PC-3 (cell line): Measurements from ENCODE around the gene COLGALT1. TPM values are rescaled to one million over a fixed set of nuclear protein-coding genes. Genes with fewer than 3 reads are reported as not detected.

Experiments used
- ATAC-seq: fragments of 200-7000 bp; cut with Tn5 transposase; 2 replicates; pipeline ENCODE4 v1.9.1; 2020; ENCODE audit warnings: mild to moderate bottlenecking, moderate library complexity
- BruUV-seq: library from RNA; stranded (reverse); fragments of 400-500 nt; replicated peaks from 2 replicates; lab custom pipeline; 2021; lab: Mats Ljungman, UMichigan
- CTCF ChIA-PET: fragments of 300-600 bp; sonication (Branson Sonifier 250); formaldehyde crosslinking; loops from one replicate; lab custom pipeline; 2022; ENCODE audit warnings: antibody characterized with exemption; lab: Charles Lee
- POLR2A ChIA-PET: fragments of 300-600 bp; sonication (Branson Sonifier 250); formaldehyde crosslinking; loops from one replicate; lab custom pipeline; 2022; ENCODE audit warnings: antibody characterized with exemption; ENCODE audit not compliant: unreplicated experiment; lab: Charles Lee
- DNase-seq: peaks from one replicate; pipeline ENCODE4 v3.0.0-alpha.2; 2015
- H2AFZ ChIP-seq: fragments of 300-600 bp; sonication (generic); 2 replicates; pipeline ENCODE4 v1.6.0; 2016; ENCODE audit warnings: antibody characterized with exemption, low read length
- H3F3A ChIP-seq: fragments of 300-600 bp; sonication (generic); one replicate; pipeline ENCODE4 v1.6.0; 2017; ENCODE audit warnings: antibody characterized with exemption, low read length, control low read depth, mild to moderate bottlenecking; ENCODE audit not compliant: unreplicated experiment
- H3K27ac ChIP-seq: fragments of 300-600 bp; sonication (generic); 2 replicates; pipeline ENCODE4 v1.5.1; 2016; ENCODE audit warnings: mild to moderate bottlenecking, low read length
- H3K27me3 ChIP-seq: fragments of 300-600 bp; sonication (generic); 2 replicates; pipeline ENCODE4 v1.6.1; 2016; ENCODE audit warnings: low read length, mixed read lengths
- H3K36me3 ChIP-seq: fragments of 300-600 bp; sonication (generic); 2 replicates; pipeline ENCODE4 v1.6.1; 2016; ENCODE audit warnings: low read depth, mixed run types, low read length, mixed read lengths
- H3K4me1 ChIP-seq: fragments of 300-600 bp; sonication (generic); 2 replicates; pipeline ENCODE4 v1.5.1; 2016; ENCODE audit warnings: low read length; ENCODE audit not compliant: insufficient read depth
- H3K4me2 ChIP-seq: fragments of 300-600 bp; sonication (generic); 2 replicates; pipeline ENCODE4 v1.6.0; 2016; ENCODE audit warnings: low read length
- H3K4me3 ChIP-seq: fragments of 300-600 bp; sonication (generic); 2 replicates; pipeline ENCODE4 v1.5.1; 2016; ENCODE audit warnings: mild to moderate bottlenecking, low read length, mixed read lengths
- H3K79me2 ChIP-seq: fragments of 300-600 bp; sonication (generic); 2 replicates; pipeline ENCODE4 v1.6.1; 2017; ENCODE audit warnings: low read length, mixed read lengths
- H3K9ac ChIP-seq: fragments of 300-600 bp; sonication (generic); 2 replicates; pipeline ENCODE4 v1.6.0; 2016; ENCODE audit warnings: mild to moderate bottlenecking, low read length
- H3K9me2 ChIP-seq: fragments of 300-600 bp; sonication (generic); replicated peaks from 2 replicates; pipeline ENCODE4 v1.6.1; 2016; ENCODE audit warnings: mixed run types, low read length, mixed read lengths
- H3K9me3 ChIP-seq: fragments of 300-600 bp; sonication (generic); 2 replicates; pipeline ENCODE4 v1.6.1; 2016; ENCODE audit warnings: low read length, mixed read lengths
- H4K20me1 ChIP-seq: fragments of 300-600 bp; sonication (generic); 2 replicates; pipeline ENCODE4 v1.6.1; 2016; ENCODE audit warnings: low read length, mixed read lengths
- EZH2 ChIP-seq: fragments of 300-600 bp; sonication (generic); IDR thresholded peaks from one replicate; pipeline ENCODE4 v1.6.1; 2017; ENCODE audit warnings: antibody characterized with exemption, mild to moderate bottlenecking, low read length; ENCODE audit not compliant: unreplicated experiment
- EZH2phosphoT487 ChIP-seq: fragments of 300-600 bp; sonication (generic); IDR thresholded peaks from 2 replicates; pipeline ENCODE4 v1.6.1; 2018; ENCODE audit warnings: mild to moderate bottlenecking, antibody characterized with exemption, low read length, borderline replicate concordance
- intact Hi-C: fragments of 100-400 bp; cut with micrococcal nuclease; formaldehyde crosslinking; loops from 2 replicates; pipeline ENCODE4 v1.9.0; 2023
- total RNA-seq: library from RNA; depleted of rRNA; stranded (reverse); fragments of >200 nt; gene quantifications from 2 replicates; pipeline ENCODE4 v1.2.3, GENCODE V29; 2014
- TF ChIP-seq, protein P1 (sequence below): fragments of 300-600 bp; sonication (generic); conservative IDR thresholded peaks from 2 replicates; pipeline ENCODE4 v1.5.1; 2017; ENCODE audit warnings: antibody characterized with exemption, low read depth, mild to moderate bottlenecking, low read length

The COLGALT1 gene
- total RNA-seq, 1 experiment from 2014 or later = 80.7 TPM

DNA sequence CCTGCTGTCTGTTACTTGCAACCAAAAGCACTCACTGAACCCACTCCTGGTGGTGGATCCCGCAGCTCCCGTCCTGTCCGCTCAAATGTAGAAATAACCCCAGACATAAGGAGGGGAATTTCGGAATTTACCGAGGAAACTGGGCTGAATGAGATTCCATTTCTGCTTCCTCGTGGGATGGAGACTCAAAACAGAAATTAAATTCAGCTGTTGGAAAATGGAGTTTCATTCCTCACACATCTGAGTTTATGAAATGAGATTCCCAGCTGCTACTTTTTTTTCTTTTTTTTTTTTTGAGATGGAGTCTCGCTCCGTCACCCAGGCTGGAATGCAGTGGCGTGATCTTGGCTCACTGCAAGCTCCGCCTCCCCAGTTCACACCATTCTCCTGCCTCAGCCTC lies 44.3 kb downstream of the COLGALT1 start:
- ChIA-PET CTCF (no interaction called here), POLR2A (no interaction called here)
- no peaks in the 10 kb centered on the region for H4K20me1 ChIP-seq
- no peak overlapping the region for H3K4me3 ChIP-seq
- no peak overlapping the region for H3K4me2 ChIP-seq
- intact Hi-C loops = no loop called here
- H3K9me3 ChIP-seq = no peaks in the 10 kb centered on the region
- no peak for DNase-seq
- TF ChIP-seq EZH2 (no peak), EZH2phosphoT487 (no peak)
- TF ChIP-seq, protein P1, sequence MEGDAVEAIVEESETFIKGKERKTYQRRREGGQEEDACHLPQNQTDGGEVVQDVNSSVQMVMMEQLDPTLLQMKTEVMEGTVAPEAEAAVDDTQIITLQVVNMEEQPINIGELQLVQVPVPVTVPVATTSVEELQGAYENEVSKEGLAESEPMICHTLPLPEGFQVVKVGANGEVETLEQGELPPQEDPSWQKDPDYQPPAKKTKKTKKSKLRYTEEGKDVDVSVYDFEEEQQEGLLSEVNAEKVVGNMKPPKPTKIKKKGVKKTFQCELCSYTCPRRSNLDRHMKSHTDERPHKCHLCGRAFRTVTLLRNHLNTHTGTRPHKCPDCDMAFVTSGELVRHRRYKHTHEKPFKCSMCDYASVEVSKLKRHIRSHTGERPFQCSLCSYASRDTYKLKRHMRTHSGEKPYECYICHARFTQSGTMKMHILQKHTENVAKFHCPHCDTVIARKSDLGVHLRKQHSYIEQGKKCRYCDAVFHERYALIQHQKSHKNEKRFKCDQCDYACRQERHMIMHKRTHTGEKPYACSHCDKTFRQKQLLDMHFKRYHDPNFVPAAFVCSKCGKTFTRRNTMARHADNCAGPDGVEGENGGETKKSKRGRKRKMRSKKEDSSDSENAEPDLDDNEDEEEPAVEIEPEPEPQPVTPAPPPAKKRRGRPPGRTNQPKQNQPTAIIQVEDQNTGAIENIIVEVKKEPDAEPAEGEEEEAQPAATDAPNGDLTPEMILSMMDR = no peak
- no peak overlapping the region for H3K9ac ChIP-seq
- H2AFZ ChIP-seq = no peak overlapping the region
- no peaks in the 10 kb centered on the region for H3F3A ChIP-seq
- H3K9me2 ChIP-seq = no peaks in the 10 kb centered on the region
- ATAC-seq = no peak
- H3K27ac ChIP-seq = no peak overlapping the region
- no peaks in the 10 kb centered on the region for H3K79me2 ChIP-seq
- peaks cover 20% of the 10 kb centered on the region for H3K27me3 ChIP-seq
- H3K4me1 ChIP-seq = no peaks in the 10 kb centered on the region
- BruUV-seq = no TSS peak
- H3K36me3 ChIP-seq = no peaks in the 10 kb centered on the region

DNA sequence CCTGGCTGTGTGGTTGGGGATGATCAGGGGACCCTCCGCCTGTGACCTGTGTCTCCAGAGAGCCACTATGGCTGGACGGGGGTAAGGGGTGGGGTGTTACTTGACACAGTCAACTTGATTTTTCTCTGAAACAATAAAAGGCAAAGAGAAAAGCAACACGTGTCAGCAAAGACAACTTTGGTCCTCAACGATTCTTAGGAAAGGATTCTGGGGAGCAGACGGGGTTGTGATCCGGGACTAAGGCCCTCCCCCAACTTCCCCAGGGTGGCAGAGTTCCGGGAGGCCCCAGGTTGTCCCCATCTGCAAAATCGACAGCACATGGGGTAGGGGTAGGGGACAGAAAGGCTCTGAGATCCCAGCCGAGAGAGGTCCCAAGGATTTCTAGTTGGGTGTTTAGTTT lies 46.2 kb downstream of the COLGALT1 start:
- ChIA-PET POLR2A (no interaction called here), CTCF (no interaction called here)
- Histone ChIP-seq H3K27ac (no peak overlapping the region), H3K9ac (no peak overlapping the region), H3K36me3 (no peaks in the 10 kb centered on the region), H3K9me3 (no peaks in the 10 kb centered on the region), H3K79me2 (no peaks in the 10 kb centered on the region), H2AFZ (no peak overlapping the region), H3K9me2 (no peaks in the 10 kb centered on the region), H3K27me3 (peaks cover 20% of the 10 kb centered on the region), H3K4me3 (no peak overlapping the region), H4K20me1 (no peaks in the 10 kb centered on the region), H3F3A (no peaks in the 10 kb centered on the region), H3K4me1 (0 out of 2 replicates have a peak, but pooled peaks cover 6% of the 10 kb centered on the region), H3K4me2 (no peak overlapping the region)
- DNase-seq = no peak
- intact Hi-C loops = no loop called here
- no peak for ATAC-seq
- BruUV-seq = no TSS peak
- TF ChIP-seq, protein P1 = no peak
- TF ChIP-seq EZH2 (no peak), EZH2phosphoT487 (no peak)

DNA sequence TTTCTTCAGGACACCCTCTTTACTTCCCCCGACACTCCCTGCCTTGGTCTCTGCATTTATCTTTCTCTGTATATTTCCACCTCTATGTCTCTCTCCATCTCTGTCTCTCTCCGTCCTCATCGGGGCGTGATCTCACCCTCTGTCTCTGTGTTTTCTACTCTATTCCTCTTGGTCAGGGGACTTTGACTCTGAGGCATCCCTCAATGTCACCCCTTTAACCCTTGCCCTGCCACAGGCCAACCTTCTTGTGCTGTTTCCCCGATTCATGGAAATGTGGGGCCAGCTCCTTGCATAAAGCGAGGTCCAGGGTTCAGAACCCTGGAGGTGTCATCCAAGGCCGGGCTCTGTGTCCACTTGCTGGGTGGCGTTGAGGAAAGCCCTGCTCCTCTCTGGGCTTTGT lies 46.8 kb downstream of the COLGALT1 start:
- Histone ChIP-seq H3K27ac (no peak overlapping the region), H3K9ac (no peak overlapping the region), H3K36me3 (no peaks in the 10 kb centered on the region), H3K4me2 (no peak overlapping the region), H3K4me3 (no peak overlapping the region), H3K4me1 (0 out of 2 replicates have a peak, but pooled peaks cover 6% of the 10 kb centered on the region), H3K9me2 (no peaks in the 10 kb centered on the region), H3K27me3 (peaks cover 20% of the 10 kb centered on the region), H3K79me2 (no peaks in the 10 kb centered on the region), H3F3A (no peaks in the 10 kb centered on the region), H4K20me1 (no peaks in the 10 kb centered on the region), H2AFZ (no peak overlapping the region), H3K9me3 (no peaks in the 10 kb centered on the region)
- ATAC-seq (no peak), DNase-seq (no peak)
- BruUV-seq = no TSS peak
- TF ChIP-seq EZH2phosphoT487 = no peak
- TF ChIP-seq, protein P1 = no peak
- no peak for TF ChIP-seq EZH2
- intact Hi-C loops = no loop called here
- POLR2A ChIA-PET = no interaction called here
- CTCF ChIA-PET = no interaction called here
